GM19099 (cell line): ENCODE data around the gene LIX1L.

Experiments used
- POLR2A ChIP-seq: IDR thresholded peaks from 3 replicates; pipeline ENCODE4 v1.6.1; 2011; ENCODE audit warnings: low read depth; ENCODE audit not compliant: insufficient read length; ENCODE audit errors: extremely low read depth

LIX1L gene

GRCh38 chr1:145957443-145958319 is at the start of gene LIX1L:
Gene LIX1L (minus strand): TSS chr1:145958017. CDS start chr1:145957927, 90 bp downstream.
- TF ChIP-seq POLR2A: peak; percentile 78

GRCh38 chr1:146001709-146002108 is 43.9 kb upstream of the LIX1L start:
- no peak for TF ChIP-seq POLR2A

- TF ChIP-seq POLR2A: no peak
Observed at GRCh38 chr1:145999321-146000024, 41.7 kb upstream of the LIX1L start.

- TF ChIP-seq POLR2A: no peak
Observed at GRCh38 chr1:145997718-145998023, 39.9 kb upstream of the LIX1L start.

- TF ChIP-seq POLR2A: peak; percentile 69
Observed at GRCh38 chr1:145997016-145997717, 39.4 kb upstream of the LIX1L start.

GRCh38 chr1:145996433-145997015 is 38.7 kb upstream of the LIX1L start, which contains the start of gene TXNIP:
Gene TXNIP (minus strand): TSS chr1:145996579. CDS start chr1:145996266, 313 bp downstream.
- TF ChIP-seq POLR2A: peak; percentile 88

- TF ChIP-seq POLR2A: no peak
Observed at GRCh38 chr1:145995964-145996432, 38.2 kb upstream of the LIX1L start.

GRCh38 chr1:145995148-145995881 is 37.5 kb upstream of the LIX1L start:
- TF ChIP-seq POLR2A: no peak

- TF ChIP-seq POLR2A: no peak
Observed at GRCh38 chr1:145994391-145995120, 36.7 kb upstream of the LIX1L start.

GRCh38 chr1:145993618-145994390 is 36.0 kb upstream of the LIX1L start:
- no peak for TF ChIP-seq POLR2A

- TF ChIP-seq POLR2A: no peak
Observed at GRCh38 chr1:145992958-145993617, 35.3 kb upstream of the LIX1L start.

GRCh38 chr1:145992502-145992936 is 34.7 kb upstream of the LIX1L start:
- peak; percentile 48 for TF ChIP-seq POLR2A
